Measurements from ENCODE around the gene GAMT.
"Not testable (repeated sequence)": the region's sequence is repeated elsewhere in the genome, so short reads cannot be mapped to it uniquely, and the experiment has no call there.

Gene GAMT

DNA sequence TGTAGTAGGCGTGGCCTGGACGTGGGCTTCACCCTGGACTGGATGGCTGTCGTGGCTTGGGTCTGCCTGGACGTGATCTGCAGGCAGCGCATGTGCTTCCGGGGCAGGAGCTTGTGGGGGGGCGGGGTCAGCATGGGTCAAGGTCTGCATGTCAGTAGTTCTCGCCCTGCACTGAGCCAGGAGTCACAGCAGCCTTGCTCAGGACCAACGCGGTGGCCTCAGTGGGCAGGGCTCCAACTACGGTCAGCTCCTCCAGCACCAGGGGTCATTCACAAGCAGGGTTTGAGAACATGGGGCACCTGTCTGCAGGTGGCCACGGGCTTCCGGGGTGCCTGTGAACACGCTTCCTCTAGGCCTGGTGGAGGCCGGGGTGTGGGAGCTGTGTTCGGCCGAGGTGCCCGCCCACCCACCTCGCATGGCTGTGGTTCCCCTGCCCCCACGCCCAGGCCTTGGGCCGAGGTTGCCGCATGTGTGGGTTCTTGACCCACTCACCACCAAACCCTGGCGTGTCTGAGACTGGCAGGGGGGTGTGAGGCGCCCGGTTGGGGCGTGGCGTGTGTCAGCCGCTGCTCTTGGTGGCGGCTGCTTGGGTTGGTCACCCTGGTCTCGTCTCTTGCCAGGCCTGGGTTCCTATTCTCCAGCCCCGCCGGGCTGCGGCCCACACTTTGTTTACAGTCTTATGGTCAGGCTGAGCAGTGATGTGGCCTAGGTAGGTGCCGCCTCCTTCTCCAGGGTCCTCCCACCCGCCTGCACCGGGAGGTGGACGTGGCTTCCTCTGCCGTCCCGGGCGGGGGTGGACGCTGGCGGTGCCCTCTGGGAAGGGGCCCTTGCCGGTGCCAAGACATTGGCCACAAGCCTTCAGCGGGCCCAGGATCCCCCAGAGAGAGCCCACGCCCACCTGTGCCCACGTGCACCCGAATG, 32.0 kb upstream of the GAMT start:
- DNase-seq: no peak

DNA sequence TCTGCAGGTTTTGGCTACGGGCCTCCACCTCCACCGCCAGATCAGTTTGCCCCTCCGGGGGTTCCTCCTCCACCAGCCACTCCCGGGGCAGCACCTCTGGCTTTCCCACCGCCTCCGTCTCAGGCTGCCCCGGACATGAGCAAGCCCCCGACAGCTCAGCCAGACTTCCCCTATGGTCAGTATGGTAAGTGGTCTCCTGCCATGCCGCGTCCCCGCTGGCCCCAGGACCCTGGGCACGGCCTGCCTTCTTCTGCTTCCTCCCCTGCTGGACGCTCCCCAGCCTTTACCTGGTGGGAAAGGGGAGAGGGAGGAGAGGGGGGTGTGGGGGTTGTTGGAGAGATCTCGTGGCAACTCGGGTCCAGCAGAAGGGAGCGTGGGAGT, 31.2 kb upstream of the GAMT start:
- DNase-seq: no peak

DNA sequence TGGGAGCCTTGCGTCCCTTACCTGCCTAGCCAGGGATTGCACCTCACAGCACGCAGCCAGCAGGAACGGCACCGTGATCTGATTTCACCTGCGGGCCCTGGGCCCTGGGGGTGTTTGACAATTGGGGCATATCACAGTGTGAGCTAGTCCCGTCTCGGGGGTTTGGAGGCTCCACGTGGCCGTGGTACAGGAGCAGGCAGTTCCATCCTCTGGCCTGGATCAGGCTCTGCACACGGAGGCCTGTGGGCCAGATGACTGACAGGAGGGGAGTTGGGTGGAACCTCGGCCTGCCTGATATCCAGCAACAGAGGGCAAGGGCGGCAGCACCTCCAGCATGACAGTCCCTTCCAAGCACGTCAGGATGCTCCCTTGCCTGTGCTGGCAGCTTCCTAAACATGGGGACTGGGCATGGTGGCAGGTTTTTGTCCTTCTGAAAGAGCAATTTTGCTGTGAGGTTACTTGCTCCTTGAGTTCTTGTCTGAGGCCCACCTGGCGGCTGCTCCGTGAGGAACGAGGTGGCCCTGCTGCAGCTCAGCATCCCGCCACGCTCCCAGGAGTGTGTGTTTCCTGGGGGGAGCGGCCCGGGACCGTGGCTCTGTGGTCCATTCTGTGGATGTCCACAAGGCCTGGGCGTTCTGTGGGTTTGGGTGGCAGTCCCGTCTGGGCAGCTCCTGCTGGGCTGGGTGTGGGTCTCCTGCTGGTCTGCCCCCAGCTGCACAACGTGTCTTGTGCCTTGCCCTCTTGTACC, 30.6 kb upstream of the GAMT start:
- DNase-seq: no peak

DNA sequence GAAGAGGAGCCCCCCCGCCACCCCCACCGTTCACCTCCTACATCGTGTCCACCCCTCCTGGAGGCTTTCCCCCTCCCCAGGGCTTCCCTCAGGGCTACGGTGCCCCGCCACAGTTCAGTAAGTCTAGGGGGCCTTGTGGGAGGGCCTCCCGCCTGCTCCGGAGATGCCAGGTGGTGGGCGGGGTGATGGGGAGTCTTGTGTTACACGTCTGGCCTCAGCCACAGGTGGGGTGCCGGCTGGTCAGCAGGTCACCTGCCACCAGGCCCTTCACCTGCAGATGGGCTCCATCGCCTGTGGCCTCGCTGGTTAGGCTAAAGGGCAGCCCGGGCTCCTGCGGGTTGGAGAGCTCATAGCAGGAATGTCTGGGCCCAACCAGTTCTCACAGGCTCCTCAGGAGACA, 28.9 kb upstream of the GAMT start:
- DNase-seq: no peak

DNA sequence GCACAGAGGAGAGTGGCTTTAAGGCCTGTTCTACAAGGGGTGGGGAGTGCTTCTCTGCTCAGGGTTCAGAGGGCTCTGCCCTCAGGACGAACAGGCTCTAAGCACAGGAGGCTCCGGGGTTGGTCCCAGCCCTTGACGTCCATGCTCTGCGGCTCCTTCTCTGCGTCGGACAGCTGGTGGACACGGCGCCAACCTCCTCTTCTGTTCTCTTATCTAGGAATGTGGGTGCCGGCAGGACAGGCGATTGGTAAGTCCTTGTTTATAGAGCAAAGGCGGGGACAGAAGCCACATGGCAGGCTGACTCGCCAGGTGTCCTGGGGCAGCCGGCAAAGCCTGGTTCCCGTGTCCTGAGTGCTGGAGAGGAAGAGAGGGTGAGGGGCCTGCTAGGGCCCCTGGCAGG, 28.4 kb upstream of the GAMT start:
- no peak for DNase-seq

DNA sequence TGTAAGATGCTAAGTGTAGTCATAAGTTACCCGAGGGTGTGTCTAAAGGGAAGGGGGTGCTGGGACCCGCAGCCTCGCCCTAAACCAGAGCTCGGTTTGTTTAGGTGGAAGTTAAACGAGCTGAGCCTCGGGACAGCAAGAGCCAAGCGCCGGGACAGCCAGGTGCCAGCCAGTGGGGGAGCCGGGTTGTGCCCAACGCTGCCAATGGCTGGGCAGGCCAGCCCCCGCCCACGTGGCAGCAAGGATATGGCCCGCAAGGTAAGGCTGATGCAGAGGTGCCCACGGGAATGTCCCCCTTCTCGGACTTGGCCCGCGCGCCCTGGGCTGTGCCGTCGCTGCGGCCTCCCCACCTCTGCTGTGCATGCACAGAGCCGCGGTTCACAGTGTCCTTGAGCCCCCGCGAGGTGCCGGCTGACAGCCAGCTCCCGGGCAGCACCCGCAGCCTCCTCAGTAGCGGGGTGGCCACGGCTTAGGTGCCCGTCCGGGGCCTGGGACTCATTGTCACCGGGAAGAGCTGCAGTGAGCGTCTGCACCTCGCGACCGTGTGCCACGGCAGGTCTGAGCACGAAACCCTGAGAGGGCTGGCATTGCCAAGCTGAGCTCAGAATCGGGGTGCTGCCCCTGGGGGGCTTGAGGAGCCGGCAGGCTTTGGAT, 27.5 kb upstream of the GAMT start:
- no peak for DNase-seq

DNA sequence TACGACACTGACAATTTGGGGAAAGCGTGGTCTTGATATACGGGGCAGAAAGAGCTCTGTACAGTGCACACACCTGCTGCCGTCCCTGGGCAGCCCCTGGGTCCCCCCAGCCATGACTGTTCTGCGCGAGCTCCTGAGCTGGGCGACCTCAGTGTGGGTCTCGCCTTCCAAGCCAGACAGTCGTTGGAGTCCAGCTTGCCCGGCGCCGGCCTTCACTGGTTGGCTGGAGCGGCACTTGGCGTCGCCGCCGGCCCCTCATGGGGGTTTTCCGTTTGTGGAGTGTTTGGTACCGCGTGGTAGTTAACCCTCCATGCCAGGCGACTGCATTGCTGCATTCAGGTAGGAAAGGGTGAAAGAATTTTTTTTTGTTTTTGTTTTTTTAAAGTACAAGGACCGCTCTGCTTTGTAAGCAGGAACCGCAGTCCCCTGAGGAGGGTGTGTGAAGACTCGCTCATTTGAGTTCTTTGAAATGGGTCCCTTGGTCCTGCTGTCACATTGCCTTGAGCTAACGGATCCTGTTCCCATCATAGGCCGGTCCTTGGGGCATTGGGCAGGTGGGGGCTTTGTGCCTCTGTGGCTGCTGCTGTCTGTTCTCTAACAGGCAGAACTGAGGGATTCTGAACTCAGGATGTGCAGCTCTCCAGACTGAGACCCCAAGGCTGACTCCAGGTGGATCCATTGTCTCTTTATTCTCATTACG, 26.0 kb upstream of the GAMT start:
- DNase-seq: no peak

DNA sequence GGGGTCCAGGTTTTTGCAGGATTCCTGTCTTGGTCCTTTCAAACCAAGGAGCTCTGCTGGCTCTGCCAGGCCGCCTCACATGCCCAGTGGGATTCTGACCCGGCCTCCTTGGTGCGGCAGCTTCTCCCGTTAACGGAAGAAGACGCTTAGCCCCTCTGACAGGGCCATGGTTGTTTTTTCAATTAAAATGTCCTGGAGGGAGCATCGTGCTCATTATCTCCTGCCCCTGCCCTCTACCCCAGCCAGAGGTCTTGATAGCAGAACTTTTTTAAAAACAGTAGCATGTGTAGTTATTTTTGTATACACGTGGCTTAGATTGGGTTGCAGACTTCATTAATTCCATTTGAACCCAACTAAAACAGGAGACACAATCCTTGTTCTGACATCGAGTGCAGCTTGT, 25.4 kb upstream of the GAMT start:
- DNase-seq: no peak

DNA sequence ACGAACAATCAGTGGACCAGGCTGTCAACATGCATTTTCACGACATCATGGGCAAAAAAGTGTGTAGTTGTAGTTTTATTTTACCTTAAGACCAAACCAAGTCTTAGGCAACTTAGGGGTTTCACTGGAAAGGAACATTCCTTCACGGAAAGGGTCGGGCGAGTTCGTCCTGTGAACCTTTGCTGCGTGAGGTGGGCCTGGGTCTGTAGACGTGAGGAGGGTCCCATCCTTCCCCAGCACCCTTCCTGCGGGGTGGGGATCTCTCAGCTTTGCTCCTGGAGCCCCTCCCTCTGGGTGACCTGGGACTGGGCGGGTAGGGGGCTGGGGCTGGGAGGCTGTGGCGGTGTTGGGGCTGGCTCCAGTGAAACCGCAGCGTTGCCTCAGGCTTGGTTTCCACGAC, 24.6 kb upstream of the GAMT start:
- no peak for DNase-seq

DNA sequence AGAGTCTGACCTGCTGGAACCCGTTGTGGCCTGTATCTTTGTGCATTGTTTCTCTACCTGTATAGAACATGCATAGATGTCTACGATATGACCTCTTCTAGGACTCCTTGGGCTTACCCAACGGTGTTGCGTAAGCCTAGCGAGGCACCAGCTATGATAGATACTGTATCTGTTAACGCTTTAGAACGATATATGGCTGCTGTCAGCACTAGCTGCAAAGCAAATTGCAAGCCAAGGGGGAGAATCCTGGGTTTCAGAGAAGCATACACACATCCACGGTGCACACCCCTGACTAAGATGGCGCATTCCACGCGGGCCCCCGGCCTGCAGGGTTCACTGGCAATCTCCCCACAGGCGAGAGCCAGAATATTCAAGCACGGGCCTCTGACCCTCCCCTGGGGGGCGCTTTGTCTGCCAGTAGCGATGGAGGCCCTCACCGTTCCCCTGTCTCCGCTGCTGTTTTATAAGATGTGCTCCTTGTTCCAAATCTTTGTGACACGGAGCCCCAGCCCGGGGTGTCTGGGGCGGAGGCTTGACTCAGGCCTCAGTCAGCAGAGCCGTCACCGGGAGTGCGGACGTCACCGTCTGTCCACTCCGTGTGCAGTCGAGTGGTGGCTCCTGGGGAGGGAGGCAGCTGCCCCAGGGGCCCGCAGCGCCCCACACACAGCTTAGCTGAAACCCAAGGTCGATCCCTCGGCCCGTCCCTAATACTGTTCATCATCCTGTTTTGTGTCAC, 23.9 kb upstream of the GAMT start:
- DNase-seq: no peak

DNA sequence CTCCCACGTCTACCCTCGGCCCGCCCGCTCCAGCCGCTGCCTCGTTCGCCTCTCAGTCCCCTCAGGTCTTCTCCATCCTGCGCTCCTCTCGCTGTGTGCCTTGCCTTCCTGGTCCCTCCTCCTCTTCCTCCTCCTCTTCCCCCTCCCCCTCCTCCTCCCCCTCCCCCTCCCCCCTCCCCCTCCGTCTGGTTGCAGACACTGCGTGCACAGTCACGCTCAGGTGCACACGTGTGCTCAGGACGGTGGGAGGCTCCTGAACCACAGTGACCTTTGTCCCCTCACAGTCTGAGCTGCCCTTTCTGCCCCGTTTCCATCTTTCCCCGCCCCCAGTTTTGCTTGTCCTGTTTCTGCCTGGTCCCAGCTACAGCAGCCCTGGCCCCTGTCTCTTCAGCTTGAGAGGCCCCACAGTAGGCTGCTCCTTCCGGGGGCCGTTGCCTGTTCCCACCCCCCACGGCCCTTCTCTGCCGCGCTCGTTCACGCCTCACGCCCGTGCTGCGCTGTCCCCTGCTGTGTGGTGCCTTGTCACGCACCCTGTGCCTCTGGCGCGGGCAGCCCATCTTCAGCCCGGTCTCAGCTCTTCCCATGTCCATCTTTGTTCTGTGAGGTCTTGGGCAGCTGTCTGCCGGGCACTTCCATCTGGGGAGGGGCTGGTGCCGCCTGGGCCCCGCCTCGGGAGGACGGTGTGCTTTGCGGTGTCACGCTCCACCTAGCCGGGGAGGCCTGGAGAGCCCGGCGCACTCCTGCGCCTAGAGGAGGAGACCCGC, 23.0 kb upstream of the GAMT start:
- no peak for DNase-seq

DNA sequence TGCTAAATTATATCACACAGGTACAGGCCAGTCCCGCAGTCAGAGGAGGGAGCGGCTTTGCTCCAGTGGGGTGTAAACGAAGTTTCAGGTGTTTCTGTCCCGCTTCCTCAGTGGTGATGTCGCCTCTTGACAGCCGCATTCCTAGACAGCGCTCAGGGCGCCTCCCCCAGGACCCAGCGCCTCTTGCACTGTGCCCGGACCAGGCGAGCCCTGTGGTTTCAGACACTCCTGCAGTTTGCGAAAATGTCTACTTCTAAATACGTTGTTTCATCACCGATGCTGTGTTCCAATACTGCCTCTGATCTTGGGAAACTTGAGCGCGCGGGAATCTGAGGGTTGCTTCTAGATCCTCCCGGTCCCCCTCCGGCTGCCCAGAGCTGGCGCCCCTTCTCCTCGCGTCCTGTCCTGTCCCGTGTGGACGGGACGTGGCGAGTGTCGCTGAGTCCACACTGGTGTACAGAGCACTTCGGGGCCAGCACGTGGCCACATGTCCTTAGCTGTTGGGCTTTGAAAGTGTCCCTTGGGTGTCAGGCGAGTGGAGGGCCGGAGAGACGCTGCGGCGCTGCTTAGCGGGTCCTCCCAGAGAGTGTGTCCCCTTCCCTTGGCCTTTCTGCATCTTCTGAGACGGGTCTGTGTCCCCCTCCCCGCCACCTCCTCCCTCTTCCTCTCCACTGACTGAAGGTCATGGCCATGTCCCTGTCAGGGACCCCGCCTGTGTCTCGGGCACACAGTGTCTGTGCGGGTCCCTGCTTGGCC, 22.3 kb upstream of the GAMT start:
- DNase-seq: no peak

DNA sequence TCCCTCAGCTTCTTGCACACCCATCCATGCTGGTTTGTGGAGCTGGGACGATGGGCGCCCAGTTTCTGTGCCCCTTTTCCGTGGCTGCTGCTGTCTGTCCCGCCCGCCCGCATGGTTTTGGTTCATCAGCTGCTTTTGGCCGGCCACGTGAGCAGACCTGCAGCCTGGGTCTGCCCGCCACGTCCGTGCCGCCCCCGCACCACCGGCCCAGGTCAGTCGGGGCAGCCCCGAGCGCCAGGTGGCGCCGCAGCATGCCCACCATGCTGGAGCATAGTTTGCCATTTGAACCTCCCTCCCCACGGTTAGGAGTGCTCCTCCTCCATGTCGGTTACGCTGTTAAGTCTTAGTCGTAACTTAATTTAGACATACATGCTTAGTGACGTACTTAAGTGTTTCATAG, 21.6 kb upstream of the GAMT start:
- no peak for DNase-seq

DNA sequence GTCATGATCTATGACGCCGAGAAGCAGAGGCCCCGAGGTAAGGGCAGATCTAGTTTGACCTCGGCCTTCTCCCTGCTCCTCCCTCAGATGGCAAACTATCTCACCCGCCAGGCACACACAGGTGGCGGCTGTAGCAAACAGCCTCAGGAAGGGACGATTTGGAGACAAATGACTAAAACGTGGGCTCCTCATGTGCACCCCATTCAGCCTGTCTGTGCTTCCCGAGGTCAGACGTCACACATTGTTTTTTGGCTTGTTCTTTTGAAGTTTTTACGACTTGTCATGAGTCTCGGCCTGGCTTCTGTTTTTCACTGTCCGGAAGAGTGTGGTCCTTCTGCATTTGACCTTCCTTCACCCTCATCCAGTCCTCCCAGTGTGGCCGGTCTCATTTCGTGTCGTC, 21.0 kb upstream of the GAMT start:
- DNase-seq: no peak

DNA sequence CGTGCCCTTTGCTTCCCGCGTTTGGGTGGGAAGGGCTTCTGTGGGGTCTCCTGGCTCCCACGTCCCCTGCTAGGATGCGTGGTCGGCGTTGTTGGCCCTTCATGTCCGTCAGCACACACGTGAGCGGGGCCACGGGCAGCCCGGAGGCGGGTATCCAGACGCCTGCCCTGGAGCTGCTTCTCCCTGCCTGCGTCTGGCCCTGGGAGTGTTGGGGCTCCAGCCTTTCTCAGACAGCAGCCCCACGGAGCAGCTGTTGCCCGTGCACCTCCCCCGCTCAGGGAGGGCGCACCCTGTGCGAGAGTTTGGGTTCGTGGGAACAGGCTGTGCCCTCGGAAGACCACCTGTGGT, 20.6 kb upstream of the GAMT start:
- no peak for DNase-seq

DNA sequence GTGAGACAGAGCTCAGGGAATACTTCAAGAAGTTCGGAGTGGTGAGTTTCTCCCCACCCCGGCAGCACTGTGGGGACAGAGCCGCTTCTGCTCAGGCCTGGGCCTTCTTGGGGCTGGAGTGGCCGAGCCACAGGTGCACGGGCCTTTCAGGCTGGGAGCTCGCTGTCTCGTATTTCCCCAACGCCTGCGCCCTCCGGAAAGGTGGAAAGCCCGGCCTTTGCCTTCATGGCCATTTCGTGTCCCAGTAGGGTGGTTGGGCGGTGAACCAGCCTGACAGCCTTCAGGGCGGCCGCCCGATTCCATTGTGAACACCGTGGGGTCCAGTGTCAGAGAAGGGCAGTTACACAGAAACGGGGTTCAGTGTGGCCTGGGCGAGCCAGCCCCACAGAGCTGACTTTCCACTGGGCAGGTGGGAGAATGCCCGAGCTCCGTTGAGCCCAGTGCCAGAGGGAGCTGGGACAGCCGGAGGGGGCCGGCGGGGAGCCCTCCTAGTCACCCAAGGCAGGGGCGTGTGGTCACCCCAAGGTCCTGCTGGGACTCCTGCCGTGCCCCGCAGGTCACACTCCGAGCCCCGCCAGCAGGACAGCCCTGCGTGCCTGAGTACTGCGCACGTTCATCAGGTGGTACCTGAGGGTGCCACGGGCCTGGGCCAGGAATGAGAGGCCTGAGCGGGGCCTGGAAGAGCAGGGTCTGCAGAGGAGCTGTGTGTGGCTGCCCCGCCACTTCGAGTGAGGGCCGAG, 20.0 kb upstream of the GAMT start:
- no peak for DNase-seq

DNA sequence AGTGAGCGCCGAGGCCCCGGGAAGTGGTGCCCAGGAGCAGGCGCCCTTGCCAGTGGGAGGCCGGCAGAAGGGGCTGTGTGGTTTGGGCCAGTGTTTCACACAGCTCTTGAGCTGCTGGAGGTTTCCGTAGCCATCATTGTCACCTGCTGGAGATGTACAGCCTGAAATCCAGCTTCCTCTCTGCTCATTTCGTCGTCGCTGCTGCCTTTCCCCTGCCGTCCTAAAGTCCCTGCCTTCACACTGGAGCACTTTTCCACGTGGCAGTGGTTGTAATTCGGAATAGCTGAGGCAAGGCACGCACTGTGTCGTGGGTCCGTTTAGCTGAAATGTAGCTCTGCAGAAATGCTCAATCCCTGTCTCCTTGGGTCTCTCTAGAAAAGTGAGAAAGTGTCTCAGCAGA, 19.2 kb upstream of the GAMT start:
- no peak for DNase-seq

DNA sequence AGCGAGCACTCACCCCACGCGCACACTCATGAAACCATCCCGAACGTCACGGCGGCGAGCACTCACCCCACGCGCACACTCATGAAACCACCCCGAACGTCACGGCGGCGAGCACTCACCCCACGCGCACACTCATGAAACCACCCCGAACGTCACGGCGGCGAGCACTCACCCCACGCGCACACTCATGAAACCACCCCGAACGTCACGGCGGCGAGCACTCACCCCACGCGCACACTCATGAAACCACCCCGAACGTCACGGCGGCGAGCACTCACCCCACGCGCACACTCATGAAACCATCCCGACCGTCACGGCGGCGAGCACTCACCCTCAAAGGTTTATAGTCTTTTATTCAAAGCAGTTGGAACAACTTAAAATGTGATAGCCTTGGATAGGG, 18.7 kb upstream of the GAMT start:
- DNase-seq: not testable (repeated sequence)

DNA sequence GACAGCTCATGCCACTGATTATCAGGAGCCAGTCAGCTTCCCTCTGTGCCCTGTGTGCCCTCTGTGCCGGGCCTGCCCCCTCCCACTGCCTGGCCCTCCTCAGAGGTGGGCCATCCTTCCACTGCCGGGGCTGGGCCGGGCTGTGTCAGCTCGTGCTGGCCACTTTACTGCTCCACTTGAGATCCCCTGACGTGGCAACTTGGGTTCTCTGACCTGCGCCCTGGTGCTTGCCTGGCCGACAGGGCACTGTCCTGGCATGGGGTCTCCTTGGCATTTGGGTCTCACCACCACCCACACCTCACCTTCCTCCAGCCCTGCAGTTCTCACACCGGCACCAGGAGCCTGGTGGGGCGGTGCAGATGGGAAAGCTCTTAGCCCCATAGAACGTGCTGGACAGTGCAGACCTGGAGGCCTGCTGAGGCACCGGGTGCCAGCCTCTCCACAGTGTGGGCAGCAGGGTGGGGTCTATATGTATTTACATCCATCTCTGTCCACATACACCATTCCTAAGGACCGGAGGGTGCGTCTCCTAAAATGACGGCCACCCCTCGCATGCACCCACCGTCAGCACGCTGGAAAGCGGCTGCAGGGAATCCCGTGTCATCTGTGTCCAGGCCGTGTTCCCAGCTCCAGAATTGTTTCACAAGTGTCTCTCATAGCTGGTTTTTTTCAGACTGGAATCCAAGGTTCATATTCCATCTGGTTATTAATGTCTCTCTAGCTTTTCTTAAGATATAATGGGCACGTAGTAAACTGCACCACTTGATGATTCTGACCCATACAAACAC, 17.8 kb upstream of the GAMT start:
- DNase-seq: no peak

DNA sequence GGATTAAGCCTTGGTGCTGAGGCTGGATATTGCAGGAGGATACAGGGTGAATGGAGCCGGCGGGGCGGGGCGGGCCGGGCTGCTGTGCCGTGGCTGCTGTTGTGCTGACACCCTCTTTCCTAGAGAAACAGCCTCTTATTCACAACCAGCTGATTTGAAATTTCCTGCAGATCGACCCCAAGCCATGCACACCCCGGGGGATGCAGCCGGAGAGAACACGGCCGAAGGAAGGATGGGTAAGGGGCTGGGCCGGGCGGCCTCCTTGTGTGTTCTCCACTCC, 17.1 kb upstream of the GAMT start:
- DNase-seq: no peak

All from suppressor macrophage treated with lipopolysaccharide for 1 hour (primary cell).